HG03457 (cell line): ENCODE results near the gene WDPCP.
"Not testable (repeated sequence)": the region's sequence is repeated elsewhere in the genome, so short reads cannot be mapped to it uniquely, and the experiment has no call there.

Source experiments
- ATAC-seq: cut with Tn5 transposase; IDR thresholded peaks from one replicate; pipeline ENCODE4 v1.9.1; 2021; ENCODE audit warnings: moderate number of reproducible peaks; ENCODE audit not compliant: unreplicated experiment

Gene WDPCP

GRCh38 chr2:63374341-63374740 is 213.9 kb downstream of the WDPCP start:
- no peak for ATAC-seq

- ATAC-seq = no peak
Observed at GRCh38 chr2:63372549-63372948, 215.7 kb downstream of the WDPCP start.

- ATAC-seq = no peak
Observed at GRCh38 chr2:63369146-63369545, 219.1 kb downstream of the WDPCP start.

- ATAC-seq = no peak
Observed at GRCh38 chr2:63364866-63365265, 223.4 kb downstream of the WDPCP start.

- ATAC-seq = not testable (repeated sequence)
Observed at GRCh38 chr2:63357722-63358121, 230.6 kb downstream of the WDPCP start.

GRCh38 chr2:63347361-63347760 is 240.9 kb downstream of the WDPCP start:
- no peak for ATAC-seq

- no peak for ATAC-seq
Observed at GRCh38 chr2:63346411-63346810, 241.9 kb downstream of the WDPCP start.

- ATAC-seq = no peak
Observed at GRCh38 chr2:63345285-63345633, 243.0 kb downstream of the WDPCP start.

GRCh38 chr2:63344575-63345284 is 243.5 kb downstream of the WDPCP start:
- ATAC-seq = no peak

GRCh38 chr2:63343397-63344109 is 244.7 kb downstream of the WDPCP start:
- ATAC-seq = no peak

- ATAC-seq = no peak
Observed at GRCh38 chr2:63340443-63340842, 247.8 kb downstream of the WDPCP start.

GRCh38 chr2:63334910-63335309 is 253.4 kb downstream of the WDPCP start:
- no peak for ATAC-seq

- no peak for ATAC-seq
Observed at GRCh38 chr2:63326473-63326872, 261.8 kb downstream of the WDPCP start.

GRCh38 chr2:63323662-63324061 is 264.6 kb downstream of the WDPCP start:
- not testable (repeated sequence) for ATAC-seq

- ATAC-seq = not testable (repeated sequence)
Observed at GRCh38 chr2:63321973-63322372, 266.3 kb downstream of the WDPCP start.

- no peak for ATAC-seq
Observed at GRCh38 chr2:63320669-63321068, 267.6 kb downstream of the WDPCP start.

- no peak for ATAC-seq
Observed at GRCh38 chr2:63310614-63311013, 277.7 kb downstream of the WDPCP start.

- ATAC-seq = no peak
Observed at GRCh38 chr2:63301481-63301880, 286.8 kb downstream of the WDPCP start.

GRCh38 chr2:63300835-63301234 is 287.4 kb downstream of the WDPCP start:
- no peak for ATAC-seq

GRCh38 chr2:63287956-63288355 is 300.3 kb downstream of the WDPCP start:
- ATAC-seq = no peak

GRCh38 chr2:63286520-63286919 is 301.8 kb downstream of the WDPCP start:
- not testable (repeated sequence) for ATAC-seq

GRCh38 chr2:63283273-63283672 is 305.0 kb downstream of the WDPCP start:
- no peak for ATAC-seq

- ATAC-seq = no peak
Observed at GRCh38 chr2:63272560-63272959, 315.7 kb downstream of the WDPCP start.
